ENCODE measurements around the gene ORAI3. TPM values are rescaled to one million over a fixed set of nuclear protein-coding genes. Genes with fewer than 3 reads are reported as not detected.

Gene ORAI3
- total RNA-seq, 2 experiments from 2014 or later: 7.8 to 18.3 TPM

DNA sequence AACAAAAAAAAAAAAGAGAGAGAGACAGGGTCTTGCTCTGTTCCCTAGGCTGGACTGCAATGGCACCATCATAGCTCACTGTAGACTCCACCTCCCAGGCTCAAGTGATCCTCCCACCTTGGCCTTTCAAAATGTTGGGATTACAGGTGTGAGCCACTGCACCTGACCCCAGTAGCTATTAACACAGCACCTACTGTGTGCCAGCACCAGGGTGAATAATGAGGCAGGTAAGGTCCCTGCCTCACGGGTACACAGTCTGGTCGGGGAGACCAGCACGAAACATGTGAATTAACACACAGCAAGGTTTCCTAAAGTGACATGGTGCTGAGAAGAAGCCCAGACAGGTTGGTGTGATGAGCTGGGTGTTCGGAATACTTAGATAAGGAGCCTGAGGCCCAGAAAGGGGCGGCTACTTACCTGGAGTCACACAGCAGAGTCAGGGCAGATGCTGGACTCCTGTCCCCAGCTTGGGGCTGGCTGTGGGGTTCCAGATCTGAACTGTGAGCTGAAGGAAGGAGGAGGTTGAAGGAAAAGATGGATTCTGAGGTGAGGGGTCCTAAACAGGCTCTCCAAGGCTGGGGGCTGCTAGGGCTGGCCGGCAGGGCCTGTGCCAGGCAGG lies 36.0 kb upstream of the ORAI3 start:
- Histone ChIP-seq H2AFZ (ENCODE audit: low read length) (no peak overlapping the region), H3K79me2 (ENCODE audit: insufficient read depth, low read depth, low read length) (no peaks in the 10 kb centered on the region), H4K20me1 (ENCODE audit: insufficient read depth, low read length) (no peaks in the 10 kb centered on the region), H3K4me3 (ENCODE audit: low read depth, low read length, poor library complexity, severe bottlenecking) (no peak overlapping the region), H3K4me2 (ENCODE audit: low read length) (no peak overlapping the region), H3K27ac (ENCODE audit: low read depth, low read length, poor library complexity, severe bottlenecking) (no peak overlapping the region), H3K36me3 (ENCODE audit: insufficient read depth, low read length) (no peaks in the 10 kb centered on the region), H3K4me1 (ENCODE audit: insufficient read depth, low read length, poor library complexity, severe bottlenecking) (no peaks in the 10 kb centered on the region), H3K9me2 (ENCODE audit: insufficient read depth, low read length) (no peaks in the 10 kb centered on the region), H3K9me3 (ENCODE audit: low read length) (no peaks in the 10 kb centered on the region)
- intact Hi-C loops (cut with micrococcal nuclease; ENCODE audit: unreplicated experiment): no loop called here
- no peak for DNase-seq (ENCODE audit: low spot score)
- no TSS peak for BruUV-seq (replicated peaks)
- CTCF ChIA-PET (ENCODE audit: unreplicated experiment): no interaction called here
- POLR2A ChIA-PET: no interaction called here
- TF ChIP-seq EZH2phosphoT487 (IDR thresholded peaks at IDR 0.05; ENCODE audit: borderline replicate concordance, low read depth, low read length): no peak
- TF ChIP-seq, protein P1, sequence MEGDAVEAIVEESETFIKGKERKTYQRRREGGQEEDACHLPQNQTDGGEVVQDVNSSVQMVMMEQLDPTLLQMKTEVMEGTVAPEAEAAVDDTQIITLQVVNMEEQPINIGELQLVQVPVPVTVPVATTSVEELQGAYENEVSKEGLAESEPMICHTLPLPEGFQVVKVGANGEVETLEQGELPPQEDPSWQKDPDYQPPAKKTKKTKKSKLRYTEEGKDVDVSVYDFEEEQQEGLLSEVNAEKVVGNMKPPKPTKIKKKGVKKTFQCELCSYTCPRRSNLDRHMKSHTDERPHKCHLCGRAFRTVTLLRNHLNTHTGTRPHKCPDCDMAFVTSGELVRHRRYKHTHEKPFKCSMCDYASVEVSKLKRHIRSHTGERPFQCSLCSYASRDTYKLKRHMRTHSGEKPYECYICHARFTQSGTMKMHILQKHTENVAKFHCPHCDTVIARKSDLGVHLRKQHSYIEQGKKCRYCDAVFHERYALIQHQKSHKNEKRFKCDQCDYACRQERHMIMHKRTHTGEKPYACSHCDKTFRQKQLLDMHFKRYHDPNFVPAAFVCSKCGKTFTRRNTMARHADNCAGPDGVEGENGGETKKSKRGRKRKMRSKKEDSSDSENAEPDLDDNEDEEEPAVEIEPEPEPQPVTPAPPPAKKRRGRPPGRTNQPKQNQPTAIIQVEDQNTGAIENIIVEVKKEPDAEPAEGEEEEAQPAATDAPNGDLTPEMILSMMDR (conservative IDR thresholded peaks at IDR 0.05; ENCODE audit: low read length): no peak

DNA sequence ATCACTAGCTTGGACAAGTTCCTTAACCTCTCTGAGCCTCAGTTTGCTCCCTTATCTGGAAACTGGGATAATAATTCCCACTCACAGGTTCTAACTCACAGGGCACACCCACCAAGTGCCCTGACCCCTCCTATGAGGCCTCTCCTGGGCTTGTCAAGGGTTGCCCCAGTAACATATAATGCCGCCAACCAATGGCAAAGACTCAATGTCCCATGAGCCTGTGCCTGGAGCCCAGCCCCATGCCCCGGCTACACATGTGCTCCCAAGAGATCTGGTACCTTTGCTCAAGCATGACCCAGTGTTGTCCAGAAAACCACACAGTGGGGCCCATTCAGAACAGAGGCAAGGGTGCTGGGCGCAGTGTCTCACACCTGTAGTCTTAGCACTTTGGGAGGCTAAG lies 34.0 kb upstream of the ORAI3 start:
- H3K27ac ChIP-seq (ENCODE audit: low read depth, low read length, poor library complexity, severe bottlenecking): no peak overlapping the region
- H3K4me2 ChIP-seq (ENCODE audit: low read length): no peak overlapping the region
- H2AFZ ChIP-seq (ENCODE audit: low read length): no peak overlapping the region
- POLR2A ChIA-PET: no interaction called here
- H4K20me1 ChIP-seq (ENCODE audit: insufficient read depth, low read length): no peaks in the 10 kb centered on the region
- DNase-seq (ENCODE audit: low spot score): no peak
- TF ChIP-seq EZH2phosphoT487 (IDR thresholded peaks at IDR 0.05; ENCODE audit: borderline replicate concordance, low read depth, low read length): no peak
- TF ChIP-seq, protein P1 (conservative IDR thresholded peaks at IDR 0.05; ENCODE audit: low read length): no peak
- no peaks in the 10 kb centered on the region for H3K36me3 ChIP-seq (ENCODE audit: insufficient read depth, low read length)
- no peaks in the 10 kb centered on the region for H3K9me3 ChIP-seq (ENCODE audit: low read length)
- no peaks in the 10 kb centered on the region for H3K79me2 ChIP-seq (ENCODE audit: insufficient read depth, low read depth, low read length)
- H3K4me3 ChIP-seq (ENCODE audit: low read depth, low read length, poor library complexity, severe bottlenecking): no peak overlapping the region
- BruUV-seq (replicated peaks): no TSS peak
- H3K9me2 ChIP-seq (ENCODE audit: insufficient read depth, low read length): no peaks in the 10 kb centered on the region
- CTCF ChIA-PET (ENCODE audit: unreplicated experiment): no interaction called here
- H3K4me1 ChIP-seq (ENCODE audit: insufficient read depth, low read length, poor library complexity, severe bottlenecking): no peaks in the 10 kb centered on the region
- intact Hi-C loops (cut with micrococcal nuclease; ENCODE audit: unreplicated experiment): no loop called here

DNA sequence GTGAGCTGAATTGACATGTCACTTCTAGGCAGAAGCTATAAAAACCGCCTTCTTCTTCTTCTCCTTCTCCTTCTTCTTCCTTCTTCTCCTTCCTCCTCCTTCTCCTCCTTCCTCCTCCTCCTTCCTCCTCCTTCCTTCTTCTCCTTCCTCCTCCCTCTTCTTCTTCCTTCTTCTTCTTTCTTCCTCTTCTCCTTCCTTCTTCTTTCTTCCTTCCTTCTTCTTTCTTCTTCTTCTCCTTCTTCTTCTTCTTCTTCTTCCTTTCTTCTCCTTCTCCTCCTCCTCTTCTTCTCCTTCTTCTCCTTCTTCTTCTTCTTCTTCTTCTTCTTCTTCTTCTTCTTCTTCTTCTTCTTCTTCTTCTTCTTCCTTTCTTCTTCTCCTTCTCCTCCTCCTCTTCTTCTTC lies 30.3 kb upstream of the ORAI3 start:
- POLR2A ChIA-PET: interaction anchor here (0.6 kb wide), 2 partner anchors 66 to 119 kb away, joined by 4 to 7 read pairs; no protein-coding TSS in a partner anchor
- BruUV-seq (replicated peaks): no TSS peak
- Histone ChIP-seq H3K27ac (ENCODE audit: low read depth, low read length, poor library complexity, severe bottlenecking) (no peak overlapping the region), H4K20me1 (ENCODE audit: insufficient read depth, low read length) (no peaks in the 10 kb centered on the region), H2AFZ (ENCODE audit: low read length) (no peak overlapping the region), H3K9me2 (ENCODE audit: insufficient read depth, low read length) (no peaks in the 10 kb centered on the region), H3K4me3 (ENCODE audit: low read depth, low read length, poor library complexity, severe bottlenecking) (no peak overlapping the region), H3K4me1 (ENCODE audit: insufficient read depth, low read length, poor library complexity, severe bottlenecking) (peaks cover 7% of the 10 kb centered on the region), H3K4me2 (ENCODE audit: low read length) (no peak overlapping the region), H3K36me3 (ENCODE audit: insufficient read depth, low read length) (no peaks in the 10 kb centered on the region), H3K79me2 (ENCODE audit: insufficient read depth, low read depth, low read length) (no peaks in the 10 kb centered on the region), H3K9me3 (ENCODE audit: low read length) (no peaks in the 10 kb centered on the region)
- CTCF ChIA-PET (ENCODE audit: unreplicated experiment): no interaction called here
- no peak for DNase-seq (ENCODE audit: low spot score)
- intact Hi-C loops (cut with micrococcal nuclease; ENCODE audit: unreplicated experiment): no loop called here
- TF ChIP-seq EZH2phosphoT487 (IDR thresholded peaks at IDR 0.05; ENCODE audit: borderline replicate concordance, low read depth, low read length): no peak
- TF ChIP-seq, protein P1 (conservative IDR thresholded peaks at IDR 0.05; ENCODE audit: low read length): no peak
